ENCODE measurements around the gene ETFB. TPM values are rescaled to one million over a fixed set of nuclear protein-coding genes. Genes with fewer than 3 reads are reported as not detected.

Gene ETFB
- total RNA-seq, 1 donor from 2014 or later: 70.6 TPM

GRCh38 chr19:51380379-51380778 is 14.2 kb upstream of the ETFB start:
- no peak for TF ChIP-seq CTCF (IDR thresholded peaks at IDR 0.05; ENCODE audit: insufficient read depth, low read length, severe bottlenecking)

DNA sequence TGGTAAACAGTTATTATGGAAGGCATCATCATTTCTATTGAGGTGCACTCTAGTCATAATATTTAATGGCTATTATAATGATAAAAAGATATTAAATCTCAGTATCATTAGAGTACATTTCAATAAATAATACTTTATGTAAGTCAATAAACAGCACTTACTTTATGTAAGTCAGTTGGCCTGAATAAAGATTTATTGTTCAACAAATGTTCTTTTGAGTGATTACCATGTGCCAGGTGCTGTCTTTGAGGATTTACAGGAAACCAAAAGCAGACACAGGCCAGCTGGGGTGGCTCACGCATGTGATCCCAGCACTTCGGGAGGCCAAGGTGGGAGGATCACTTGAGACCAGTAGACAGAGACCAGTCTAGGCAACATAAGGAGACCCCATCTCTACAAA is 11.2 kb upstream of the ETFB start:
- H3K4me3 ChIP-seq (ENCODE audit: low read depth, low read length): no peak overlapping the region
- no peaks in the 10 kb centered on the region for H3K27me3 ChIP-seq (ENCODE audit: control insufficient read depth, insufficient read depth, low read length)
- no peak for DNase-seq (ENCODE audit: low read depth)
- FAIRE-seq: no peak
- H3K36me3 ChIP-seq (ENCODE audit: control insufficient read depth, insufficient read depth, low read length): no peaks in the 10 kb centered on the region
- TF ChIP-seq CTCF (IDR thresholded peaks at IDR 0.05; ENCODE audit: insufficient read depth, low read length, severe bottlenecking): no peak

More at GRCh38 chr19:51380379-51380778, 14.2 kb upstream of the ETFB start:
- H3K4me3 ChIP-seq (ENCODE audit: low read depth, low read length): no peak overlapping the region
- DNase-seq (ENCODE audit: low read depth): no peak
- FAIRE-seq: no peak
- no peaks in the 10 kb centered on the region for H3K27me3 ChIP-seq (ENCODE audit: control insufficient read depth, insufficient read depth, low read length)
- H3K36me3 ChIP-seq (ENCODE audit: control insufficient read depth, insufficient read depth, low read length): no peaks in the 10 kb centered on the region

DNA sequence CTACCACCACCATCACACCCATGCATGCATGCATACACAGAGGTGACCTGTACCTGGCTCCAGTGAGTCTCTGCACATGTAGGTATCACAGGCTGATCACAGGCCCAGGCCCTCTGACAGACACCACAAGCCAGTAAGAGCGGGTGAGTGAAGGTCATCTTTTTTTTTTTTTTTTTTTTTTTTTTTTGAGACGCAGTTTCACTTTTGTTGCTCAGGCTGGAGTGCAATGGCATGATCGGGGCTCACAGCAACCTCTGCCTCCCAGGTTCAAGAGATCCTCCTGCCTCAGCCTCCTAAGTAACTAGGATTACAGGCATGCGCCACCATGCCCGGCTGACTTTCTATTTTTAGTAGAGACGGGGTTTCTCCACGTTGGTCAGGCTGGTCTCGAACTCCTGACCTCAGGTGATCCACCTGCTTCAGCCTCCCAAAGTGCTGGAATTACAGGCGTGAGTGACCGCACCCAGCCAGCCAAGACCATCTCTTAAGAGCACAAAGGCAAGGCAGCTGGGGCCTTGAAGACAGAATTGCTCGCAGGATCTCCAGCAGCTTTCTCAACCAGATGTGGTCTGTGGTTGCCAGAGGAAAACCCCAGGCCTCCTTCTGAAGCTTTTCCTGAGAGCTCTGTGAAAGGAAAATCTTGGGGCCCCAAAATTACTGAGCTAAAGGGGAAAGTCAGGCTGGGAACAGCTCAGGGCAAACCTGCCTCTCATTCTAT is 9.5 kb upstream of the ETFB start:
- DNase-seq (ENCODE audit: low read depth) (no peak), FAIRE-seq (peak; percentile 90)
- Histone ChIP-seq H3K4me3 (ENCODE audit: low read depth, low read length) (no peak overlapping the region), H3K27me3 (ENCODE audit: control insufficient read depth, insufficient read depth, low read length) (no peaks in the 10 kb centered on the region), H3K36me3 (ENCODE audit: control insufficient read depth, insufficient read depth, low read length) (no peaks in the 10 kb centered on the region)
- TF ChIP-seq CTCF (IDR thresholded peaks at IDR 0.05; ENCODE audit: insufficient read depth, low read length, severe bottlenecking): no peak

DNA sequence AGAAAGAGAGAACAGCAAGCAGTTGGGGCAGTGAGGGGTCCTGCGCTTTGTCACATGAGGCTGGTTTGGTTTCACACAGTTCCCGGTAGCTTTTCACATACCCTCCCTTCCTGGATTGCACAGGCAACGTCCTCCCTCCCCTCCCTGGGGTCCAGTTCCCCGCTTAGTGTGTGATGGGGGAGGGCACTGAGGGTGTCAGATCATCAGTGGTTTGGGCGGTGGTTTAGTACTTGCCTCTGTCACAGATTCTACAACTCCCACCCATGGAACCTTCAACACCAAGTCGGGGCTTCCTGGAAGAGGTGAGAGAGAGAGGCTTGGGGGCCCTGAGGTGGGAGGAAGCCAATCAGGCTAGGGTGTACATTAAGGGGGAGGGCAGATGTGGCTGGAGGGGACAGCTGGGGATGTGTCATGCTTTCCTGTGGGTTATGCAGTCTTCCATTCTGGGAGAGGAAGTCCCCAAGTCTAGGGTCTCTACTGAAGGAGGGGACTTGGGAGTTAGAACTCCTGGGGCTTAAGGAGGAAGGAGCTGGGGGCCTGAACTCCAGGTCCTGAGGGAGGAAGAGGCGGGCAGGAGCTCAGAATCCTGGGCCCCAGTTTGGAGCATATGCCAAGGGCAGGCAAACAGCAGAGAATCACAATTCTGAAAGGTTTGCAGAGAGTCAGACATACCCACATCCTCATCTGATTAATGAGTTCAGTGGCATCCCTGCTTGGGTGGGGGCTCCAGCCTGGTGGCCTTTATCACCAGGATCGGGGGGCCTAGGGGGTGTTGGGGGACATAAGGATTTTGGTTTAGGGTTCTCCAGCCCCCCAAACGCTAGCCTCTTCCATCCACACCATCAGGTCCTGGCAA is 6.7 kb upstream of the ETFB start, which contains the start of gene NKG7:
TSS of gene NKG7 (minus strand) at position 6 of the 856 bp plus-strand sequence. CDS start 119 bp downstream, outside the sequence.
- DNase-seq (ENCODE audit: low read depth) (no peak), FAIRE-seq (no peak)
- no peaks in the 10 kb centered on the region for H3K27me3 ChIP-seq (ENCODE audit: control insufficient read depth, insufficient read depth, low read length)
- no peaks in the 10 kb centered on the region for H3K36me3 ChIP-seq (ENCODE audit: control insufficient read depth, insufficient read depth, low read length)
- no peak for TF ChIP-seq CTCF (IDR thresholded peaks at IDR 0.05; ENCODE audit: insufficient read depth, low read length, severe bottlenecking)
- H3K4me3 ChIP-seq (ENCODE audit: low read depth, low read length): no peak within 1 kb of the TSS

DNA sequence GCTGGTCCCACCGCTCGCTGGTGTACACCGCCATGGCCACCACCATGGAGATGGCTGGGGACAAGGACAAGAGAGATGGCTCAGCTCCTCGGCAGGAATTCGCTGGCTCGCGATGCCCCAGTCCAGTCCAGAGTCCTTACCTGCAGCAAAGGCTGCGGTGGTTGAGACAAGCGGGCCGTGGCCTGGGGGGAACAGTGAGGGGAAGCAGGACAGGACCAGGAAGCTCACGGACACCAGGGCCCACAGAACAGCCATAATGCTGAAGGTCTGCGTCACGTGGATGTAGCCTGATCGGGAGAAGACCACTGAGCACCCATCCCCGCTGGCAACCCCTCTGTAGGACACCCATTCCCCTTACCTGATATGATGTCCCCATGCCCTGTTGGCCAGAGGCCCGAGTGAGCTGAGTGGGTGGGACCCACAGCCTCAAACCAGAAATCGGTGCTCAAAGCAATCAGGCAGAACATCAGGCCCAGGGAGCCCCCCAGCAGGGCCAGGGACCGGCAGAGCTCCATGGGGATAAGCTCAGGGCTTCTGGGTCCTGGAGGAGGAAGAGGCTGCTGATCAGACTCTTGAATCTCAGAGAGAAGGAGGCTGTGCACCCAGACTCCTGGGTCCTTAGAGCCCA is 5.9 kb upstream of the ETFB start:
- TF ChIP-seq CTCF (IDR thresholded peaks at IDR 0.05; ENCODE audit: insufficient read depth, low read length, severe bottlenecking): no peak
- Histone ChIP-seq H3K27me3 (ENCODE audit: control insufficient read depth, insufficient read depth, low read length) (no peaks in the 10 kb centered on the region), H3K36me3 (ENCODE audit: control insufficient read depth, insufficient read depth, low read length) (no peaks in the 10 kb centered on the region), H3K4me3 (ENCODE audit: low read depth, low read length) (no peak overlapping the region)
- no peak for FAIRE-seq
- DNase-seq (ENCODE audit: low read depth): no peak
